Measurements from ENCODE around the gene FASTK. TPM values are rescaled to one million over a fixed set of nuclear protein-coding genes. Genes with fewer than 3 reads are reported as not detected.

FASTK gene
- total and polyA plus RNA-seq, 5 donors from 2014 or later: 39.5 to 92.4 (median 49.2) TPM

DNA sequence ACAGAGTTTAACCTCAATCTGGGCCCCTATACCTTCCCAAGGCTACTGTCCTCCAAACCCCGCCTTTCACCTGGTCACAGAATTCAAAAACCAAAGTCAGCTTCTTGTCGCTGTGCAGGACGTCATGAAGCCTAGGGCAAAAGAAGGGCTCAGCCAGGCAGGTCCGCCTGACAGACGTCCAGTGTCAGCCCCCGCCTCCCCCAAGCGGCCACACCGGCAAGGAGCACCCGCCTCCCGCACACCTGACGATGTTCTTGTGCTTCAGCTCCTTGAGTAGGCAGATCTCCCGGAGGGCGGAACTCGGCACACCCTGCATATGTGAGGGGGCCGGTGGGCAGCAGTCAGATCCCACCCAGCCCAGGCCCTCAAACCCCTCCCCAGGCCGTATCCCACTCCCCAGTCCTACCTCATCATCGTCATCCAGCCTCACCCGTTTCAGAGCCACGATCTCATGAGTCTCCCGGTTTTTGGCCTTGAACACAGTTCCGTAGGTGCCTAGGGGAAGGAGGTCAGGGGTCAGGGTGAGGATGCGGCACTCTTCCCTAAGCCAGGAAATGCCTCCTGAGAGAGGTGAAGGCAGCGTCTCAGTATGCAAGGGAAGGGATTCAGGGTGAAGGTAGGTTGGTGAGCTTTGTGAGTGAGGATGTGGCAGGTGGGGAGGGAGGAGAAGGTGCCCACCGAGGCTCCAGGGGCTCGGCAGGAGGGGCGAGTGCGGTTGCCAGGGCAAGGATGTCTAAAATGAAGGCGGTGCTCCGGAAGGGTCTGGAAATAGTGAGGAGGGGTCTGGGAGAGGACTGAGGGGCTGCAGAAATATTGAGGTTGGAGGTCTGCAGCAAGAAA is 23.7 kb downstream of the FASTK start:
- Histone ChIP-seq H3K27ac (ENCODE audit: insufficient read depth, low read length, poor library complexity, severe bottlenecking) (no peak overlapping the region), H3K4me3 (ENCODE audit: low read depth, low read length) (peak overlapping the region; percentile 92), H3K4me1 (ENCODE audit: control insufficient read depth, insufficient read depth, low read length, poor library complexity, severe bottlenecking) (peaks cover 46% of the 10 kb centered on the region), H3K36me3 (ENCODE audit: control insufficient read depth, insufficient read depth, low read length) (no peaks in the 10 kb centered on the region), H3K9me3 (ENCODE audit: control insufficient read depth in 2 of 2, low read length in 2 of 2) (no peaks in the 10 kb centered on the region), H3K27me3 (ENCODE audit: control insufficient read depth, insufficient read depth, low read length) (no peaks in the 10 kb centered on the region)
- Mint-ChIP-seq H3K4me3 (peak overlapping the region; percentile 89 to 97 (median 95)), H3K27me3 (no peaks in the 10 kb centered on the region), H3K9me3 (peaks cover 0 to 1% (median 0%) of the 10 kb centered on the region in 7 donors), H3K36me3 (peaks cover 12% of the 10 kb centered on the region), H3K4me1 (peaks cover 0 to 63% (median 15%) of the 10 kb centered on the region in 4 donors), H3K27ac (peak overlapping the region in 1 of 3 donors; percentile 36)
- no peak for ATAC-seq (ENCODE audit: low read depth in 2 of 2)
- DNase-seq: no peak

- ATAC-seq (ENCODE audit: low read depth in 2 of 2): no peak
- Histone ChIP-seq H3K4me1 (ENCODE audit: control insufficient read depth, insufficient read depth, low read length, poor library complexity, severe bottlenecking) (peaks cover 44% of the 10 kb centered on the region), H3K27me3 (ENCODE audit: control insufficient read depth, insufficient read depth, low read length) (no peaks in the 10 kb centered on the region), H3K9me3 (ENCODE audit: control insufficient read depth in 2 of 2, low read length in 2 of 2) (no peaks in the 10 kb centered on the region), H3K27ac (ENCODE audit: insufficient read depth, low read length, poor library complexity, severe bottlenecking) (no peak overlapping the region), H3K4me3 (ENCODE audit: low read depth, low read length) (no peak overlapping the region), H3K36me3 (ENCODE audit: control insufficient read depth, insufficient read depth, low read length) (no peaks in the 10 kb centered on the region)
- Mint-ChIP-seq H3K27me3 (no peaks in the 10 kb centered on the region), H3K4me1 (peaks cover 0 to 57% (median 12%) of the 10 kb centered on the region in 4 donors), H3K9me3 (peaks cover 0 to 1% (median 0%) of the 10 kb centered on the region in 7 donors), H3K36me3 (peaks cover 12% of the 10 kb centered on the region), H3K4me3 (peak overlapping the region; percentile 55 to 97 (median 91)), H3K27ac (no peak overlapping the region)
- DNase-seq: no peak
These were observed 24.3 kb downstream of the FASTK start for GRCh38 chr7:151056283-151056665.

- Histone ChIP-seq H3K4me3 (ENCODE audit: low read depth, low read length) (no peak overlapping the region), H3K36me3 (ENCODE audit: control insufficient read depth, insufficient read depth, low read length) (no peaks in the 10 kb centered on the region), H3K27me3 (ENCODE audit: control insufficient read depth, insufficient read depth, low read length) (no peaks in the 10 kb centered on the region), H3K4me1 (ENCODE audit: control insufficient read depth, insufficient read depth, low read length, poor library complexity, severe bottlenecking) (peaks cover 28% of the 10 kb centered on the region), H3K9me3 (ENCODE audit: control insufficient read depth in 2 of 2, low read length in 2 of 2) (no peaks in the 10 kb centered on the region), H3K27ac (ENCODE audit: insufficient read depth, low read length, poor library complexity, severe bottlenecking) (no peak overlapping the region)
- peak overlapping the region in 1 of 4 donors; percentile 56 for H3K4me3 Mint-ChIP-seq
- no peaks in the 10 kb centered on the region for H3K27me3 Mint-ChIP-seq
- H3K9me3 Mint-ChIP-seq: peaks cover 0 to 1% (median 0%) of the 10 kb centered on the region in 7 donors
- no peak for ATAC-seq (ENCODE audit: low read depth in 2 of 2)
- peaks cover 12% of the 10 kb centered on the region for H3K36me3 Mint-ChIP-seq
- H3K4me1 Mint-ChIP-seq: peaks cover 0 to 39% (median 11%) of the 10 kb centered on the region in 4 donors
- H3K27ac Mint-ChIP-seq: no peak overlapping the region
- no peak for DNase-seq
These were observed 26.9 kb downstream of the FASTK start for GRCh38 chr7:151053751-151054150.

DNA sequence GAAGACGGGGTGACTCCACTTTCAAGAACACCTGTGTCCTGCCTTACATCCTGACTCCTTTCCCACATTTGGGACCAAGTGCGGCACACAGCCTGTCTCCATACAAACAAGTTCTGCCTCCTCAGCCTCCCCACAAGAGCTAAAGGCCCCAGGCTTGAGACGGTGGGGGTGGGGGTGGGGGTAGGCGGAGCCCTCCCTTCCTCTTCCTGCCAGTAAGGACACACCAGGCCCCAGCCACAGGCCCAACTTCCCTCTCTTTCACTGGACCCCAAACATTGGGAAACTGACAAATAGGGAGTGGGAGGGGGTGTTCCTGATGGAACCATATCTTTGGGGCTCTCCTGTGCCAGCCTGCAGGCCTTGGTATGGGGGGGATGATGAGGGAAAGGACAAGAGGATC is 27.5 kb downstream of the FASTK start:
- ATAC-seq (ENCODE audit: low read depth in 2 of 2) (no peak), DNase-seq (peak in 1 of 3 donors; percentile 44)
- peaks cover 0 to 1% (median 0%) of the 10 kb centered on the region in 7 donors for H3K9me3 Mint-ChIP-seq
- peaks cover 0 to 35% (median 9%) of the 10 kb centered on the region in 4 donors for H3K4me1 Mint-ChIP-seq
- Histone ChIP-seq H3K27ac (ENCODE audit: insufficient read depth, low read length, poor library complexity, severe bottlenecking) (no peak overlapping the region), H3K36me3 (ENCODE audit: control insufficient read depth, insufficient read depth, low read length) (no peaks in the 10 kb centered on the region), H3K9me3 (ENCODE audit: control insufficient read depth in 2 of 2, low read length in 2 of 2) (no peaks in the 10 kb centered on the region), H3K4me3 (ENCODE audit: low read depth, low read length) (no peak overlapping the region), H3K4me1 (ENCODE audit: control insufficient read depth, insufficient read depth, low read length, poor library complexity, severe bottlenecking) (peaks cover 21% of the 10 kb centered on the region), H3K27me3 (ENCODE audit: control insufficient read depth, insufficient read depth, low read length) (no peaks in the 10 kb centered on the region)
- no peak overlapping the region for H3K27ac Mint-ChIP-seq
- peaks cover 12% of the 10 kb centered on the region for H3K36me3 Mint-ChIP-seq
- no peaks in the 10 kb centered on the region for H3K27me3 Mint-ChIP-seq
- H3K4me3 Mint-ChIP-seq: peak overlapping the region in 1 of 4 donors; percentile 55

DNA sequence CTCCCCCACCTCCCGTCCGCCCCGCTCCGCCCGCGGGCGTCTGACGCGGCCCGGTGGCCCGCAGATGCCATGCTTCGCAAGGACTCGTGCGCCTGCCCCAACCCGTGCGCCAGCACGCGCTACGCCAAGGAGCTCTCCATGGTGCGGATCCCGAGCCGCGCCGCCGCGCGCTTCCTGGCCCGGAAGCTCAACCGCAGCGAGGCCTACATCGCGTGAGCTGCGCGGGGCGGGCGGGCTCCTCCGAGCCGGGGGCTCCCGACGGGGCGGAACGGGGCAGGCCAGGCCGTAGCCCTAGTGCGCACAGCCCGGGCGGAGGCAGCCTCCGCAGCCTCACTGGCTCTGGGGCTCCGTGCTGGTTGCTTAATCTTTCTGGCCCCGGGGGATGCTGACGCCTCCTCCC is 29.5 kb downstream of the FASTK start:
- Mint-ChIP-seq H3K27me3 (no peaks in the 10 kb centered on the region), H3K4me3 (no peak overlapping the region), H3K9me3 (no peaks in the 10 kb centered on the region), H3K27ac (no peak overlapping the region), H3K36me3 (peaks cover 12% of the 10 kb centered on the region), H3K4me1 (peaks cover 0 to 17% (median 6%) of the 10 kb centered on the region in 4 donors)
- Histone ChIP-seq H3K4me1 (ENCODE audit: control insufficient read depth, insufficient read depth, low read length, poor library complexity, severe bottlenecking) (peaks cover 11% of the 10 kb centered on the region), H3K36me3 (ENCODE audit: control insufficient read depth, insufficient read depth, low read length) (no peaks in the 10 kb centered on the region), H3K9me3 (ENCODE audit: control insufficient read depth in 2 of 2, low read length in 2 of 2) (no peaks in the 10 kb centered on the region), H3K4me3 (ENCODE audit: low read depth, low read length) (no peak overlapping the region), H3K27ac (ENCODE audit: insufficient read depth, low read length, poor library complexity, severe bottlenecking) (no peak overlapping the region), H3K27me3 (ENCODE audit: control insufficient read depth, insufficient read depth, low read length) (no peaks in the 10 kb centered on the region)
- peak; percentile 66 to 75 for ATAC-seq (ENCODE audit: low read depth in 2 of 2)
- DNase-seq: peak; percentile 25 to 76 (median 62)

GRCh38 chr7:151048911-151049463 is 31.6 kb downstream of the FASTK start:
- Histone ChIP-seq H3K27ac (ENCODE audit: insufficient read depth, low read length, poor library complexity, severe bottlenecking) (no peak overlapping the region), H3K9me3 (ENCODE audit: control insufficient read depth in 2 of 2, low read length in 2 of 2) (no peaks in the 10 kb centered on the region), H3K36me3 (ENCODE audit: control insufficient read depth, insufficient read depth, low read length) (no peaks in the 10 kb centered on the region), H3K4me1 (ENCODE audit: control insufficient read depth, insufficient read depth, low read length, poor library complexity, severe bottlenecking) (peaks cover 11% of the 10 kb centered on the region), H3K4me3 (ENCODE audit: low read depth, low read length) (no peak overlapping the region), H3K27me3 (ENCODE audit: control insufficient read depth, insufficient read depth, low read length) (no peaks in the 10 kb centered on the region)
- no peak for DNase-seq
- ATAC-seq (ENCODE audit: low read depth in 2 of 2): no peak
- Mint-ChIP-seq H3K4me1 (peaks cover 0 to 12% (median 5%) of the 10 kb centered on the region in 4 donors), H3K27me3 (no peaks in the 10 kb centered on the region), H3K4me3 (no peak overlapping the region), H3K36me3 (peaks cover 10% of the 10 kb centered on the region), H3K9me3 (no peaks in the 10 kb centered on the region), H3K27ac (no peak overlapping the region)

- Mint-ChIP-seq H3K9me3 (no peaks in the 10 kb centered on the region), H3K27ac (peak within 1 kb of the TSS in 1 of 3 donors; percentile 63), H3K27me3 (no peaks in the 10 kb centered on the region), H3K4me3 (peak within 1 kb of the TSS in 1 of 4 donors; percentile 52), H3K4me1 (peaks cover 0 to 8% (median 5%) of the 10 kb centered on the region in 4 donors), H3K36me3 (peaks cover 10% of the 10 kb centered on the region)
- H3K36me3 ChIP-seq (ENCODE audit: control insufficient read depth, insufficient read depth, low read length): no peaks in the 10 kb centered on the region
- DNase-seq (no peak), ATAC-seq (ENCODE audit: low read depth in 2 of 2) (no peak)
- H3K4me3 ChIP-seq (ENCODE audit: low read depth, low read length): no peak within 1 kb of the TSS
- no peaks in the 10 kb centered on the region for H3K9me3 ChIP-seq (ENCODE audit: control insufficient read depth in 2 of 2, low read length in 2 of 2)
- H3K27me3 ChIP-seq (ENCODE audit: control insufficient read depth, insufficient read depth, low read length): no peaks in the 10 kb centered on the region
- H3K4me1 ChIP-seq (ENCODE audit: control insufficient read depth, insufficient read depth, low read length, poor library complexity, severe bottlenecking): peaks cover 10% of the 10 kb centered on the region
- no peak within 1 kb of the TSS for H3K27ac ChIP-seq (ENCODE audit: insufficient read depth, low read length, poor library complexity, severe bottlenecking)
These were observed 32.4 kb downstream of the FASTK start, which contains the start of gene ASIC3 for GRCh38 chr7:151047976-151048815. Gene ASIC3, plus strand, starts transcription at chr7:151048531. Its CDS starts 355 bp downstream, at chr7:151048886.
